Measurements from ENCODE around the gene C5orf22.
A peak's percentile ranks its signal among the peaks of the same experiment; 100 is the strongest.
"Not testable (repeated sequence)": the region's sequence is repeated elsewhere in the genome, so short reads cannot be mapped to it uniquely, and the experiment has no call there.

The C5orf22 gene

GRCh38 chr5:31554552-31554951 lies 22.5 kb downstream of the C5orf22 start:
- DNase-seq (ENCODE audit: low read depth) = no peak

GRCh38 chr5:31556461-31556860 lies 24.4 kb downstream of the C5orf22 start:
- DNase-seq (ENCODE audit: low read depth) = peak; percentile 7

GRCh38 chr5:31559942-31560341 lies 27.8 kb downstream of the C5orf22 start:
- no peak for DNase-seq (ENCODE audit: low read depth)

GRCh38 chr5:31561946-31562345 lies 29.8 kb downstream of the C5orf22 start:
- no peak for DNase-seq (ENCODE audit: low read depth)

GRCh38 chr5:31563216-31563615 lies 31.1 kb downstream of the C5orf22 start:
- DNase-seq (ENCODE audit: low read depth) = no peak

- not testable (repeated sequence) for DNase-seq (ENCODE audit: low read depth)
These were observed 34.3 kb downstream of the C5orf22 start for GRCh38 chr5:31566362-31566761.

GRCh38 chr5:31568302-31568835 lies 36.3 kb downstream of the C5orf22 start:
- DNase-seq (ENCODE audit: low read depth) = no peak

- DNase-seq (ENCODE audit: low read depth) = no peak
These were observed 37.0 kb downstream of the C5orf22 start for GRCh38 chr5:31569068-31569467.

- no peak for DNase-seq (ENCODE audit: low read depth)
These were observed 41.5 kb downstream of the C5orf22 start for GRCh38 chr5:31573494-31574142.

- no peak for DNase-seq (ENCODE audit: low read depth)
These were observed 42.7 kb downstream of the C5orf22 start for GRCh38 chr5:31574772-31575171.

- DNase-seq (ENCODE audit: low read depth) = no peak
These were observed 45.3 kb downstream of the C5orf22 start for GRCh38 chr5:31577438-31577837.

GRCh38 chr5:31579558-31579957 lies 47.5 kb downstream of the C5orf22 start:
- no peak for DNase-seq (ENCODE audit: low read depth)

GRCh38 chr5:31581498-31582099 lies 49.5 kb downstream of the C5orf22 start:
- peak; percentile 22 for DNase-seq (ENCODE audit: low read depth)

- no peak for DNase-seq (ENCODE audit: low read depth)
These were observed 51.0 kb downstream of the C5orf22 start for GRCh38 chr5:31583129-31583528.

GRCh38 chr5:31585166-31585894 lies 53.2 kb downstream of the C5orf22 start:
- no peak for DNase-seq (ENCODE audit: low read depth)

- no peak for DNase-seq (ENCODE audit: low read depth)
These were observed 53.8 kb downstream of the C5orf22 start for GRCh38 chr5:31585895-31586270.

- no peak for DNase-seq (ENCODE audit: low read depth)
These were observed 55.4 kb downstream of the C5orf22 start for GRCh38 chr5:31587546-31587945.

- no peak for DNase-seq (ENCODE audit: low read depth)
These were observed 61.6 kb downstream of the C5orf22 start for GRCh38 chr5:31593665-31594064.

- no peak for DNase-seq (ENCODE audit: low read depth)
These were observed 64.3 kb downstream of the C5orf22 start for GRCh38 chr5:31596354-31596753.

GRCh38 chr5:31598640-31599611 lies 66.8 kb downstream of the C5orf22 start:
- DNase-seq (ENCODE audit: low read depth) = no peak

GRCh38 chr5:31602305-31602704 lies 70.2 kb downstream of the C5orf22 start:
- DNase-seq (ENCODE audit: low read depth) = not testable (repeated sequence)

- no peak for DNase-seq (ENCODE audit: low read depth)
These were observed 72.1 kb downstream of the C5orf22 start for GRCh38 chr5:31604240-31604639.
